ENCODE measurements around the gene ZNF496. TPM values are rescaled to one million over a fixed set of nuclear protein-coding genes. Genes with fewer than 3 reads are reported as not detected.

ZNF496 gene
- total and polyA plus RNA-seq, 2 experiments from 2014 or later, result 18.8 to 108 TPM

DNA sequence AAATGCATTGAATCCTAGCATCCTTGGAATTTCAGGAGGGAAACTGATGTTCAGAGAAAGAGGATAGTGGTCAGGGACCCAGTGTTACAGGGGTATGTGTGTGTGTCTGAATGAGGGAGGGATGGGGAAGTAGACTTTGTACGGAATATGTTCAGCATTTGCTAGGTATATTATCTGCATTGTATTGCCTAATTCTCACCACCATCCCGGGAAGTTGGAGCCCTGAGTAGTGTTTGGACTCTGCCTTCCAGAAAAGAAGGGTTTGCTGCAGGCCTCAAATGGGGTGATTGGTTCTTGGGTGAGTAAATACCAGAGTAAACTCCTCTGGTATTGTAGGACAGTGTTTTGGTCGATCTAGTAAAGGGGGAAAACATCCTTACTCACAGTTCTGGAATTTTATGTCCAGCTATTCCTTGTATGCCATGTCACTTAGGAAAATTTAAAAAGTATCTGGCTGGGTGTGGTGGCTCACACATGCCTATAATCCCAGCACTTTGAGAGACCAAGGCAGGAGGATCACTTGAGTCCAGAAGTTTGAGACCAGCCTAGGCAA, 7.1 kb upstream of the ZNF496 start:
- DNase-seq (ENCODE audit: low read depth in 1 of 2, low spot score in 1 of 2), result no peak
- no peak overlapping the region for H3K4me3 ChIP-seq

GRCh38 chr1:247337961-247338360, 6.3 kb upstream of the ZNF496 start:
- H3K4me3 ChIP-seq, result no peak overlapping the region
- no peaks in the 10 kb centered on the region for H3K9me3 ChIP-seq (ENCODE audit: low read depth)
- no peak for DNase-seq (ENCODE audit: low read depth in 1 of 2, low spot score in 1 of 2)
- H3K4me1 ChIP-seq (ENCODE audit: low read depth), result peaks cover 23% of the 10 kb centered on the region
- no peak for TF ChIP-seq CTCF (IDR thresholded peaks at IDR 0.05; ENCODE audit: low read depth, low read length)
- no peaks in the 10 kb centered on the region for H3K36me3 ChIP-seq
- no peaks in the 10 kb centered on the region for H3K27me3 ChIP-seq
- H3K27ac ChIP-seq, result no peak overlapping the region

More for the DNA sequence above, 7.1 kb upstream of the ZNF496 start:
- TF ChIP-seq CTCF (IDR thresholded peaks at IDR 0.05; ENCODE audit: low read depth, low read length), result no peak
- peaks cover 16% of the 10 kb centered on the region for H3K4me1 ChIP-seq (ENCODE audit: low read depth)
- H3K36me3 ChIP-seq, result no peaks in the 10 kb centered on the region
- no peaks in the 10 kb centered on the region for H3K27me3 ChIP-seq
- no peak overlapping the region for H3K27ac ChIP-seq
- no peaks in the 10 kb centered on the region for H3K9me3 ChIP-seq (ENCODE audit: low read depth)

GRCh38 chr1:247337250-247337746, 5.6 kb upstream of the ZNF496 start:
- H3K36me3 ChIP-seq, result no peaks in the 10 kb centered on the region
- H3K4me1 ChIP-seq (ENCODE audit: low read depth), result peaks cover 24% of the 10 kb centered on the region
- no peaks in the 10 kb centered on the region for H3K9me3 ChIP-seq (ENCODE audit: low read depth)
- peak in 1 of 2 donors; percentile 71 for DNase-seq (ENCODE audit: low read depth in 1 of 2, low spot score in 1 of 2)
- H3K27me3 ChIP-seq, result no peaks in the 10 kb centered on the region
- no peak overlapping the region for H3K4me3 ChIP-seq
- no peak overlapping the region for H3K27ac ChIP-seq
- no peak for TF ChIP-seq CTCF (IDR thresholded peaks at IDR 0.05; ENCODE audit: low read depth, low read length)

DNA sequence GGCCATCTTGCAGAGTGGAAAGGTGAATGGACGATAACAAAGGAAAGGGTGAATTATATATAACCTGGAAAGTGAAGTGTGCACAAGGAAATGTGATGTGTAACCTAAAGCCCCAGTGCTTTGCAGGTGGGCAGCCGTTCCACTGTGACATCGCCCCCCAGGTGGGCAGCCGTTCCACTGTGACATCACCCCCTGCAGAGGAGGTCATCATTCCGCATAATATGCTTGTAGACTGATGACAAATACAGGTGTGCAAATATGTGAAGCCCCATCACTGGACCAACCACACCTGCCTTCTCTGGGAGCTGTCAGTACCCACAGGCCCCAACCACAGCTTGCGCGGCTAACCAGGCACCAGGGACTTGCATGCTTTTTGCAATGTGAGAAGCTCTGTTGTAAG, 4.7 kb upstream of the ZNF496 start:
- no peak overlapping the region for H3K27ac ChIP-seq
- TF ChIP-seq CTCF (IDR thresholded peaks at IDR 0.05; ENCODE audit: low read depth, low read length), result no peak

GRCh38 chr1:247335882-247336281, 4.2 kb upstream of the ZNF496 start:
- Histone ChIP-seq H3K36me3 (no peaks in the 10 kb centered on the region), H3K4me1 (ENCODE audit: low read depth) (peaks cover 24% of the 10 kb centered on the region), H3K9me3 (ENCODE audit: low read depth) (no peaks in the 10 kb centered on the region), H3K27ac (no peak overlapping the region), H3K27me3 (no peaks in the 10 kb centered on the region), H3K4me3 (no peak overlapping the region)
- peak in 1 of 2 donors; percentile 59 for DNase-seq (ENCODE audit: low read depth in 1 of 2, low spot score in 1 of 2)
- no peak for TF ChIP-seq CTCF (IDR thresholded peaks at IDR 0.05; ENCODE audit: low read depth, low read length)

More for the DNA sequence above, 4.7 kb upstream of the ZNF496 start:
- Histone ChIP-seq H3K4me3 (no peak overlapping the region), H3K4me1 (ENCODE audit: low read depth) (peaks cover 24% of the 10 kb centered on the region), H3K9me3 (ENCODE audit: low read depth) (no peaks in the 10 kb centered on the region), H3K27me3 (no peaks in the 10 kb centered on the region), H3K36me3 (no peaks in the 10 kb centered on the region)
- no peak for DNase-seq (ENCODE audit: low read depth in 1 of 2, low spot score in 1 of 2)
